ENCODE data around the gene VCL. TPM values are rescaled to one million over a fixed set of nuclear protein-coding genes. Genes with fewer than 3 reads are reported as not detected.

The VCL gene
- total RNA-seq, 4 donors from 2014 or later = 69.1 to 109 (median 90.1) TPM

GRCh38 chr10:74033702-74034101 is 35.8 kb downstream of the VCL start:
- TF ChIP-seq CTCF (IDR thresholded peaks at IDR 0.05) = no peak
- ATAC-seq (ENCODE audit: low FRiP score) (no peak), DNase-seq (ENCODE audit: low spot score) (no peak)

- no peak for TF ChIP-seq CTCF (IDR thresholded peaks at IDR 0.05)
- ATAC-seq (ENCODE audit: low FRiP score) = no peak
- no peak for DNase-seq (ENCODE audit: low spot score)
Measured at GRCh38 chr10:74034301-74034700, 36.4 kb downstream of the VCL start.

GRCh38 chr10:74035303-74035702 is 37.4 kb downstream of the VCL start:
- TF ChIP-seq CTCF (IDR thresholded peaks at IDR 0.05) = no peak
- ATAC-seq (ENCODE audit: low FRiP score) (no peak), DNase-seq (ENCODE audit: low spot score) (no peak)

GRCh38 chr10:74036474-74036873 is 38.6 kb downstream of the VCL start:
- DNase-seq (ENCODE audit: low spot score) (no peak), ATAC-seq (ENCODE audit: low FRiP score) (no peak)
- TF ChIP-seq CTCF (IDR thresholded peaks at IDR 0.05) = no peak

GRCh38 chr10:74039561-74040145 is 41.7 kb downstream of the VCL start:
- TF ChIP-seq CTCF (IDR thresholded peaks at IDR 0.05) = no peak
- DNase-seq (ENCODE audit: low spot score) (no peak), ATAC-seq (ENCODE audit: low FRiP score) (peak; percentile 84)

- TF ChIP-seq CTCF (IDR thresholded peaks at IDR 0.05) = no peak
- DNase-seq (ENCODE audit: low spot score) (no peak), ATAC-seq (ENCODE audit: low FRiP score) (no peak)
Measured at GRCh38 chr10:74040200-74041126, 42.5 kb downstream of the VCL start.

Measured in omental fat pad (tissue), 4 donors.